Measurements from ENCODE around the gene EXOSC5.

DNA sequence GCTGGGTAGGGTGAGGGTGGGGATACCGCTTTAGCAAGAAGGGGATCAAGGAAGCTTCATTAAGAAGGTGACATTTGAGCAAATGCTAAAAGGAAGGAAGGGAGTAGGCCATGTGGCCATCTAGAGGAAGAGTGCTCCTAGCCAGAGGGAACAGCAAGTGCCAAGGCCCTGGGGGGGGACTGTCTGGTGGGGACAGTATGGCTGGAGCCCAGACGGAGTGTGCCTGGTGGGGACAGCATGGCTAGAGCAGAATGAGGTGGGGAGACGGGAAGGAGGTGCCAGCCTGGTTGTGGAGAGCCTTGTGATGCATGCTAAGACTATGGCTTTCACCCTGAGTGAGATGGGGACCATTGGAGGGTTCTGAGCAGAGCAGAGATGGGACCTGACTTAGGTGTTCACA, 41.4 kb downstream of the EXOSC5 start:
- TF ChIP-seq, protein P1, sequence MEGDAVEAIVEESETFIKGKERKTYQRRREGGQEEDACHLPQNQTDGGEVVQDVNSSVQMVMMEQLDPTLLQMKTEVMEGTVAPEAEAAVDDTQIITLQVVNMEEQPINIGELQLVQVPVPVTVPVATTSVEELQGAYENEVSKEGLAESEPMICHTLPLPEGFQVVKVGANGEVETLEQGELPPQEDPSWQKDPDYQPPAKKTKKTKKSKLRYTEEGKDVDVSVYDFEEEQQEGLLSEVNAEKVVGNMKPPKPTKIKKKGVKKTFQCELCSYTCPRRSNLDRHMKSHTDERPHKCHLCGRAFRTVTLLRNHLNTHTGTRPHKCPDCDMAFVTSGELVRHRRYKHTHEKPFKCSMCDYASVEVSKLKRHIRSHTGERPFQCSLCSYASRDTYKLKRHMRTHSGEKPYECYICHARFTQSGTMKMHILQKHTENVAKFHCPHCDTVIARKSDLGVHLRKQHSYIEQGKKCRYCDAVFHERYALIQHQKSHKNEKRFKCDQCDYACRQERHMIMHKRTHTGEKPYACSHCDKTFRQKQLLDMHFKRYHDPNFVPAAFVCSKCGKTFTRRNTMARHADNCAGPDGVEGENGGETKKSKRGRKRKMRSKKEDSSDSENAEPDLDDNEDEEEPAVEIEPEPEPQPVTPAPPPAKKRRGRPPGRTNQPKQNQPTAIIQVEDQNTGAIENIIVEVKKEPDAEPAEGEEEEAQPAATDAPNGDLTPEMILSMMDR (IDR thresholded peaks at IDR 0.05; ENCODE audit: low read length) = no peak
- TF ChIP-seq EZH2 (IDR thresholded peaks at IDR 0.05; ENCODE audit: borderline replicate concordance, low read length) = no peak
